ENCODE data around the gene VAX1.

The VAX1 gene

DNA sequence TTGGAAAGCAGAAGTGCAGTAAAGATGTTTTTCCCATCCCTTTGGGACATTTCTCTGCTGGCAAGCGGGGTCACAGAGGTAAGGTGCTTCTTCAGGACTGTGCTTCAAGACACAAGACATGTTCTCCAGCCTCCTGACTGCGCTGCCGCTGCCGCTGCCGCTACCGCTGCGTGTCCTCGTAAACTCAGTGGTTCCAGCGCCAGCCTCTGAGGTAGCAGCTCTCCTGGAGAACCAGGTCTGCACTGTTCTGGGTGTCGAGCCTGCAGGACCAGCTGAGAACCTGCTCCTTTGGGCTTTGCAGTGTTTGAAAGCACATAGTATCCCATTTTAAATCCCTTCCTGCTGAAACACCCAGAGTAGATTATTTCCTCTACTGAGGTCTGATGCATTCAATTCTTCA, 46.2 kb upstream of the VAX1 start:
- no peaks in the 10 kb centered on the region for H3K36me3 ChIP-seq (replicated peaks in 1 of 2; ENCODE audit: control insufficient read depth in 2 of 2, insufficient read depth in 2 of 2, low read length in 2 of 2)
- no peak overlapping the region for H2BK5ac ChIP-seq (ENCODE audit: low read length)
- no peaks in the 10 kb centered on the region for H3K79me1 ChIP-seq (ENCODE audit: low read depth, low read length)
- no peaks in the 10 kb centered on the region for H3K9me3 ChIP-seq (replicated peaks in 1 of 2; ENCODE audit: control insufficient read depth in 2 of 2, insufficient read depth in 1 of 2, low read depth in 1 of 2, low read length in 2 of 2)
- no peak overlapping the region for H3K9ac ChIP-seq (ENCODE audit: low read depth, low read length, poor library complexity)
- H2BK12ac ChIP-seq (ENCODE audit: low read length), result no peak overlapping the region
- no peak overlapping the region for H4K91ac ChIP-seq (ENCODE audit: low read depth, low read length, poor library complexity)
- H3K4me1 ChIP-seq (ENCODE audit: control insufficient read depth in 2 of 2, insufficient read depth in 1 of 2, low read depth in 1 of 2, low read length in 2 of 2), result peaks cover 0 to 2% of the 10 kb centered on the region in 2 donors
- H3K23ac ChIP-seq (ENCODE audit: low read depth, low read length, poor library complexity), result no peak overlapping the region
- no peak overlapping the region for H2BK120ac ChIP-seq (ENCODE audit: low read depth, low read length)
- no peak for DNase-seq (ENCODE audit: low spot score)
- H3K14ac ChIP-seq (ENCODE audit: low read length), result no peak overlapping the region
- H3K4me3 ChIP-seq (ENCODE audit: low read length in 2 of 2), result peak overlapping the region in 1 of 2 donors; percentile 7
- no peak overlapping the region for H4K8ac ChIP-seq (ENCODE audit: low read depth, low read length)
- no peak overlapping the region for H3K27ac ChIP-seq (replicated peaks; ENCODE audit: low read length)
- no peak overlapping the region for H2AFZ ChIP-seq (ENCODE audit: low read length)
- H2BK15ac ChIP-seq (ENCODE audit: low read length), result no peak overlapping the region
- no peak overlapping the region for H3K4ac ChIP-seq (ENCODE audit: low read length)
- H3K18ac ChIP-seq (ENCODE audit: low read length), result no peak overlapping the region
- no CpG with 5 or more reads among the region's 10 CpGs for WGBS, 2 donors (ENCODE audit: extremely low coverage in 2 of 2, insufficient read length in 2 of 2, insufficient replicate concordance in 1 of 2)
- peaks cover 0 to 4% (median 0%) of the 10 kb centered on the region in 3 experiments for H3K27me3 ChIP-seq (ENCODE audit: control insufficient read depth in 3 of 3, insufficient read depth in 3 of 3, low read depth in 1 of 3, low read length in 3 of 3)
- H2AK5ac ChIP-seq (ENCODE audit: low read depth, low read length), result peak overlapping the region; percentile 53
- no peak overlapping the region for H3K4me2 ChIP-seq (ENCODE audit: insufficient read depth, low read length, poor library complexity, severe bottlenecking)

- WGBS, 2 donors (ENCODE audit: extremely low coverage in 2 of 2, insufficient read length in 2 of 2, insufficient replicate concordance in 1 of 2), result no CpG with 5 or more reads among the region's 3 CpGs
- Histone ChIP-seq H3K4me2 (ENCODE audit: insufficient read depth, low read length, poor library complexity, severe bottlenecking) (no peak overlapping the region), H4K91ac (ENCODE audit: low read depth, low read length, poor library complexity) (no peak overlapping the region), H2BK12ac (ENCODE audit: low read length) (no peak overlapping the region), H3K9me3 (replicated peaks in 1 of 2; ENCODE audit: control insufficient read depth in 2 of 2, insufficient read depth in 1 of 2, low read depth in 1 of 2, low read length in 2 of 2) (no peaks in the 10 kb centered on the region), H2BK120ac (ENCODE audit: low read depth, low read length) (no peak overlapping the region), H2AK5ac (ENCODE audit: low read depth, low read length) (no peak overlapping the region), H3K23ac (ENCODE audit: low read depth, low read length, poor library complexity) (no peak overlapping the region), H3K36me3 (replicated peaks in 1 of 2; ENCODE audit: control insufficient read depth in 2 of 2, insufficient read depth in 2 of 2, low read length in 2 of 2) (no peaks in the 10 kb centered on the region), H2BK5ac (ENCODE audit: low read length) (no peak overlapping the region), H3K14ac (ENCODE audit: low read length) (no peak overlapping the region), H2BK15ac (ENCODE audit: low read length) (no peak overlapping the region), H4K8ac (ENCODE audit: low read depth, low read length) (no peak overlapping the region), H3K4ac (ENCODE audit: low read length) (no peak overlapping the region), H3K9ac (ENCODE audit: low read depth, low read length, poor library complexity) (no peak overlapping the region), H3K27me3 (ENCODE audit: control insufficient read depth in 3 of 3, insufficient read depth in 3 of 3, low read depth in 1 of 3, low read length in 3 of 3) (peaks cover 2 to 27% (median 10%) of the 10 kb centered on the region in 3 experiments), H3K27ac (replicated peaks; ENCODE audit: low read length) (no peak overlapping the region), H3K79me1 (ENCODE audit: low read depth, low read length) (no peaks in the 10 kb centered on the region), H2AFZ (ENCODE audit: low read length) (no peak overlapping the region), H3K4me1 (ENCODE audit: control insufficient read depth in 2 of 2, insufficient read depth in 1 of 2, low read depth in 1 of 2, low read length in 2 of 2) (peaks cover 5 to 7% of the 10 kb centered on the region in 2 donors), H3K4me3 (ENCODE audit: low read length in 2 of 2) (no peak overlapping the region), H3K18ac (ENCODE audit: low read length) (no peak overlapping the region)
- DNase-seq (ENCODE audit: low spot score), result no peak
Observed at GRCh38 chr10:117178190-117178589, 40.1 kb upstream of the VAX1 start.

DNA sequence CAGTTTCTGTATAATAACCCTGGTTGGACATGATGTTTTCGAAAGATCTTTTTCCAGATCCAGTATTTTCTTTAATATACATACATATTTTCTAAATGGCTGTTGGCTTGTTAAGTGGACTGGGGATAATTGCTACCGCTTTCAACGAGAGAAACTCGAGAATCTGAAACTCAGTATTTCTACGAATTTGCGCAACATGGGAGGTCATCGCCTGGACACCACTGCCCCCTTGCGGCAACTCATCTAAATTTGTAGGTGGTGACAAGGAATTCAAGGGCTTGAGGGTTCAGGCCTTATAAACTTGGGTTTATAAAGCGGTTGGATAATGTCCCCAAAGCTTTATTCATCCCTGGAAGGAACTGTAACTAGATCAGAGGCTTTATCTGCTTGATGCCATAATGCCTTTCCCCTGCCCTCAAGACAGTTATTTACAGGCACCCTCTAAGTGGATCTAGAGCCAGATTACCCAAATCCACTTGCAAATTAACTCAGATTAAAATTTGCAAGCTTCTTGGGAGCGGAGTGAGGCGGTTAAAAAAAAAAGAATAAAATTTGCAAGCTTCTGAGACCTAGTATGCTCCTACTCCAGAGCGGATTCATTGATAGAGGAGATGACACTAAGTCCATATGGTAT, 37.9 kb upstream of the VAX1 start:
- Histone ChIP-seq H3K36me3 (replicated peaks in 1 of 2; ENCODE audit: control insufficient read depth in 2 of 2, insufficient read depth in 2 of 2, low read length in 2 of 2) (no peaks in the 10 kb centered on the region), H3K4ac (ENCODE audit: low read length) (no peak overlapping the region), H2BK15ac (ENCODE audit: low read length) (no peak overlapping the region), H3K9me3 (replicated peaks in 1 of 2; ENCODE audit: control insufficient read depth in 2 of 2, insufficient read depth in 1 of 2, low read depth in 1 of 2, low read length in 2 of 2) (no peaks in the 10 kb centered on the region), H3K4me3 (ENCODE audit: low read length in 2 of 2) (no peak overlapping the region), H3K9ac (ENCODE audit: low read depth, low read length, poor library complexity) (no peak overlapping the region), H2BK5ac (ENCODE audit: low read length) (no peak overlapping the region), H2BK12ac (ENCODE audit: low read length) (no peak overlapping the region), H2AFZ (ENCODE audit: low read length) (peak overlapping the region; percentile 68), H3K27me3 (ENCODE audit: control insufficient read depth in 3 of 3, insufficient read depth in 3 of 3, low read depth in 1 of 3, low read length in 3 of 3) (peaks cover 2 to 49% (median 14%) of the 10 kb centered on the region in 3 experiments), H3K4me2 (ENCODE audit: insufficient read depth, low read length, poor library complexity, severe bottlenecking) (peak overlapping the region; percentile 90), H3K4me1 (ENCODE audit: control insufficient read depth in 2 of 2, insufficient read depth in 1 of 2, low read depth in 1 of 2, low read length in 2 of 2) (peaks cover 5 to 7% of the 10 kb centered on the region in 2 donors), H3K23ac (ENCODE audit: low read depth, low read length, poor library complexity) (no peak overlapping the region), H2AK5ac (ENCODE audit: low read depth, low read length) (no peak overlapping the region), H3K27ac (replicated peaks; ENCODE audit: low read length) (no peak overlapping the region), H3K79me1 (ENCODE audit: low read depth, low read length) (no peaks in the 10 kb centered on the region), H2BK120ac (ENCODE audit: low read depth, low read length) (no peak overlapping the region), H3K18ac (ENCODE audit: low read length) (no peak overlapping the region), H3K14ac (ENCODE audit: low read length) (no peak overlapping the region), H4K8ac (ENCODE audit: low read depth, low read length) (no peak overlapping the region), H4K91ac (ENCODE audit: low read depth, low read length, poor library complexity) (no peak overlapping the region)
- peak; percentile 75 for DNase-seq (ENCODE audit: low spot score)
- no CpG with 5 or more reads among the region's 12 CpGs for WGBS, 2 donors (ENCODE audit: extremely low coverage in 2 of 2, insufficient read length in 2 of 2, insufficient replicate concordance in 1 of 2)

GRCh38 chr10:117175215-117175900, 37.3 kb upstream of the VAX1 start:
- Histone ChIP-seq H4K91ac (ENCODE audit: low read depth, low read length, poor library complexity) (no peak overlapping the region), H3K18ac (ENCODE audit: low read length) (peak overlapping the region; percentile 8), H3K4me3 (ENCODE audit: low read length in 2 of 2) (peak overlapping the region; percentile 14 to 74), H3K9ac (ENCODE audit: low read depth, low read length, poor library complexity) (peak overlapping the region; percentile 81), H3K9me3 (replicated peaks in 1 of 2; ENCODE audit: control insufficient read depth in 2 of 2, insufficient read depth in 1 of 2, low read depth in 1 of 2, low read length in 2 of 2) (no peaks in the 10 kb centered on the region), H4K8ac (ENCODE audit: low read depth, low read length) (no peak overlapping the region), H3K79me1 (ENCODE audit: low read depth, low read length) (no peaks in the 10 kb centered on the region), H3K27ac (replicated peaks; ENCODE audit: low read length) (no peak overlapping the region), H2BK5ac (ENCODE audit: low read length) (no peak overlapping the region), H3K4me1 (ENCODE audit: control insufficient read depth in 2 of 2, insufficient read depth in 1 of 2, low read depth in 1 of 2, low read length in 2 of 2) (peaks cover 5 to 7% of the 10 kb centered on the region in 2 donors), H3K27me3 (ENCODE audit: control insufficient read depth in 3 of 3, insufficient read depth in 3 of 3, low read depth in 1 of 3, low read length in 3 of 3) (peaks cover 2 to 52% (median 16%) of the 10 kb centered on the region in 3 experiments), H3K23ac (ENCODE audit: low read depth, low read length, poor library complexity) (no peak overlapping the region), H2AFZ (ENCODE audit: low read length) (peak overlapping the region; percentile 68), H2AK5ac (ENCODE audit: low read depth, low read length) (no peak overlapping the region), H2BK12ac (ENCODE audit: low read length) (peak overlapping the region; percentile 14), H2BK15ac (ENCODE audit: low read length) (no peak overlapping the region), H3K14ac (ENCODE audit: low read length) (peak overlapping the region; percentile 25), H3K4ac (ENCODE audit: low read length) (no peak overlapping the region), H2BK120ac (ENCODE audit: low read depth, low read length) (no peak overlapping the region), H3K4me2 (ENCODE audit: insufficient read depth, low read length, poor library complexity, severe bottlenecking) (peak overlapping the region; percentile 90), H3K36me3 (replicated peaks in 1 of 2; ENCODE audit: control insufficient read depth in 2 of 2, insufficient read depth in 2 of 2, low read length in 2 of 2) (no peaks in the 10 kb centered on the region)
- no peak for DNase-seq (ENCODE audit: low spot score)
- WGBS, 2 donors (ENCODE audit: extremely low coverage in 2 of 2, insufficient read length in 2 of 2, insufficient replicate concordance in 1 of 2), result no CpG with 5 or more reads among the region's 46 CpGs

Data from neuronal stem cell (in vitro differentiated cells).